ENCODE results near the gene SPINK8.
"Not testable (repeated sequence)": the region's sequence is repeated elsewhere in the genome, so short reads cannot be mapped to it uniquely, and the experiment has no call there.

SPINK8 gene

GRCh38 chr3:48333346-48334245 lies at the start of gene SPINK8:
Gene SPINK8 (minus strand): TSS chr3:48333661. CDS start chr3:48328341, 5,320 bp downstream.
- DNase-seq (ENCODE audit: low spot score), result not testable (repeated sequence)

GRCh38 chr3:48372862-48373435 lies 39.5 kb upstream of the SPINK8 start:
- DNase-seq (ENCODE audit: low spot score), result no peak

GRCh38 chr3:48372377-48372770 lies 38.9 kb upstream of the SPINK8 start:
- DNase-seq (ENCODE audit: low spot score), result no peak

- DNase-seq (ENCODE audit: low spot score), result no peak
Observed at GRCh38 chr3:48371651-48372376, 38.4 kb upstream of the SPINK8 start, which contains the start of gene FBXW12. Gene FBXW12 (plus strand): TSS chr3:48372219. CDS start chr3:48372768, 549 bp downstream.

- no peak for DNase-seq (ENCODE audit: low spot score)
Observed at GRCh38 chr3:48370333-48370713, 36.9 kb upstream of the SPINK8 start.

- DNase-seq (ENCODE audit: low spot score), result no peak
Observed at GRCh38 chr3:48369693-48370332, 36.4 kb upstream of the SPINK8 start.

GRCh38 chr3:48367201-48367600 lies 33.7 kb upstream of the SPINK8 start:
- no peak for DNase-seq (ENCODE audit: low spot score)

- DNase-seq (ENCODE audit: low spot score), result no peak
Observed at GRCh38 chr3:48364840-48365239, 31.4 kb upstream of the SPINK8 start.

GRCh38 chr3:48361928-48362327 lies 28.5 kb upstream of the SPINK8 start:
- DNase-seq (ENCODE audit: low spot score), result no peak

- DNase-seq (ENCODE audit: low spot score), result no peak
Observed at GRCh38 chr3:48356419-48356818, 23.0 kb upstream of the SPINK8 start.

- no peak for DNase-seq (ENCODE audit: low spot score)
Observed at GRCh38 chr3:48353987-48354386, 20.5 kb upstream of the SPINK8 start.

GRCh38 chr3:48352546-48352945 lies 19.1 kb upstream of the SPINK8 start:
- DNase-seq (ENCODE audit: low spot score), result no peak

- no peak for DNase-seq (ENCODE audit: low spot score)
Observed at GRCh38 chr3:48347500-48347899, 14.0 kb upstream of the SPINK8 start.

GRCh38 chr3:48345946-48346572 lies 12.6 kb upstream of the SPINK8 start:
- DNase-seq (ENCODE audit: low spot score), result no peak

GRCh38 chr3:48344867-48345507 lies 11.5 kb upstream of the SPINK8 start:
- DNase-seq (ENCODE audit: low spot score), result no peak

GRCh38 chr3:48343432-48343831 lies 10.0 kb upstream of the SPINK8 start:
- no peak for DNase-seq (ENCODE audit: low spot score)

GRCh38 chr3:48338635-48339034 lies 5.2 kb upstream of the SPINK8 start:
- no peak for DNase-seq (ENCODE audit: low spot score)

GRCh38 chr3:48337536-48337935 lies 4.1 kb upstream of the SPINK8 start:
- DNase-seq (ENCODE audit: low spot score), result not testable (repeated sequence)

GRCh38 chr3:48335286-48335685 lies 1.8 kb upstream of the SPINK8 start:
- DNase-seq (ENCODE audit: low spot score), result not testable (repeated sequence)

- DNase-seq (ENCODE audit: low spot score), result no peak
Observed at GRCh38 chr3:48334605-48335004, 1.1 kb upstream of the SPINK8 start.

Data from NAMALWA (cell line).